GOT3 (cell line): ENCODE measurements around the gene CYTH4.

Experiments used
- DNase-seq: peaks from one replicate; lab custom pipeline; 2025; ENCODE audit warnings: mixed read lengths; lab: John Stamatoyannopoulos, UW

CYTH4 gene

GRCh38 chr22:37270928-37271650, 11.2 kb upstream of the CYTH4 start:
- DNase-seq, result no peak

- no peak for DNase-seq
Measured at GRCh38 chr22:37273126-37273845, 9.0 kb upstream of the CYTH4 start.

- no peak for DNase-seq
Measured at GRCh38 chr22:37273846-37274225, 8.5 kb upstream of the CYTH4 start.

- DNase-seq, result no peak
Measured at GRCh38 chr22:37274380-37274862, 7.9 kb upstream of the CYTH4 start.

- DNase-seq, result no peak
Measured at GRCh38 chr22:37275134-37275533, 7.2 kb upstream of the CYTH4 start.

- no peak for DNase-seq
Measured at GRCh38 chr22:37275622-37276021, 6.7 kb upstream of the CYTH4 start.

- no peak for DNase-seq
Measured at GRCh38 chr22:37276776-37277175, 5.5 kb upstream of the CYTH4 start.

- DNase-seq, result no peak
Measured at GRCh38 chr22:37277384-37277783, 4.9 kb upstream of the CYTH4 start.

- DNase-seq, result no peak
Measured at GRCh38 chr22:37278261-37278660, 4.0 kb upstream of the CYTH4 start.

GRCh38 chr22:37279331-37280181, 2.8 kb upstream of the CYTH4 start:
- DNase-seq, result no peak

GRCh38 chr22:37280718-37281117, 1.6 kb upstream of the CYTH4 start:
- DNase-seq, result no peak

- no peak for DNase-seq
Measured at GRCh38 chr22:37281195-37281594, 1.1 kb upstream of the CYTH4 start.

GRCh38 chr22:37281646-37282384, 493 bp upstream of the CYTH4 start:
- DNase-seq, result no peak

GRCh38 chr22:37283393-37283937, 1.2 kb downstream of the CYTH4 start:
- DNase-seq, result no peak

GRCh38 chr22:37284126-37284804, 2.0 kb downstream of the CYTH4 start:
- no peak for DNase-seq

- no peak for DNase-seq
Measured at GRCh38 chr22:37284805-37285355, 2.6 kb downstream of the CYTH4 start.

- no peak for DNase-seq
Measured at GRCh38 chr22:37285937-37286336, 3.6 kb downstream of the CYTH4 start.

- no peak for DNase-seq
Measured at GRCh38 chr22:37287550-37287951, 5.2 kb downstream of the CYTH4 start.

GRCh38 chr22:37288521-37288920, 6.2 kb downstream of the CYTH4 start:
- DNase-seq, result no peak

- no peak for DNase-seq
Measured at GRCh38 chr22:37289156-37289735, 6.9 kb downstream of the CYTH4 start.
